HFF-Myc (cell line): ENCODE results near the gene MAN1A2.

Experiments
- DNase-seq: peaks from one replicate; pipeline ENCODE4 v3.0.0-alpha.2; 2011; ENCODE audit warnings: low read depth; ENCODE audit errors: extremely low read depth
- H3K4me3 ChIP-seq: replicated peaks from 2 replicates; pipeline ENCODE4 v1.5.1; 2011; ENCODE audit warnings: low read depth, mild to moderate bottlenecking, control low read depth, low read length
- TF ChIP-seq, protein P1 (sequence below): IDR thresholded peaks from 2 replicates; pipeline ENCODE4 v1.5.1; 2012; ENCODE audit warnings: mild to moderate bottlenecking, low read depth, low read length, control low read depth; ENCODE audit errors: missing control alignments

Gene MAN1A2

GRCh38 chr1:117567435-117567834 lies 200.2 kb downstream of the MAN1A2 start:
- TF ChIP-seq, protein P1, sequence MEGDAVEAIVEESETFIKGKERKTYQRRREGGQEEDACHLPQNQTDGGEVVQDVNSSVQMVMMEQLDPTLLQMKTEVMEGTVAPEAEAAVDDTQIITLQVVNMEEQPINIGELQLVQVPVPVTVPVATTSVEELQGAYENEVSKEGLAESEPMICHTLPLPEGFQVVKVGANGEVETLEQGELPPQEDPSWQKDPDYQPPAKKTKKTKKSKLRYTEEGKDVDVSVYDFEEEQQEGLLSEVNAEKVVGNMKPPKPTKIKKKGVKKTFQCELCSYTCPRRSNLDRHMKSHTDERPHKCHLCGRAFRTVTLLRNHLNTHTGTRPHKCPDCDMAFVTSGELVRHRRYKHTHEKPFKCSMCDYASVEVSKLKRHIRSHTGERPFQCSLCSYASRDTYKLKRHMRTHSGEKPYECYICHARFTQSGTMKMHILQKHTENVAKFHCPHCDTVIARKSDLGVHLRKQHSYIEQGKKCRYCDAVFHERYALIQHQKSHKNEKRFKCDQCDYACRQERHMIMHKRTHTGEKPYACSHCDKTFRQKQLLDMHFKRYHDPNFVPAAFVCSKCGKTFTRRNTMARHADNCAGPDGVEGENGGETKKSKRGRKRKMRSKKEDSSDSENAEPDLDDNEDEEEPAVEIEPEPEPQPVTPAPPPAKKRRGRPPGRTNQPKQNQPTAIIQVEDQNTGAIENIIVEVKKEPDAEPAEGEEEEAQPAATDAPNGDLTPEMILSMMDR, result no peak

DNA sequence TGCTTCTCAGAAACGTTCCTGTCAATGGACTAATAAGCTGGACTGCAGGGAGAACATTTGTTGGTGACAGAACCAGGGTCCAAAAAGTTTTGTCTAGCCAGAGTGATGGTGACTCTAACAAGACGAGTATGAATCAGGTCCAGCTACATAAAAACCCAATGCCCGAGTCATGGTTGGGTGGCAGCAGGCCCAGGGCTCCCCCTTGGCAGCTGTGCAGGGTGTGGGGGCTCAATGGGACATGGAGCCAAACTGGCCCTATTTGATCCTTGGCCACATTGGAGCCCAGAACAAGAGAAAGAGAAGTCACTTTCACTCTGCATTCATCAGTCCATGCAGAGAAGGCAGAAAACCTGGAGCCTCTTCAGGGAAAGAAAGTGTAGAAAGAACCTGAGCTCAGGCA lies 200.7 kb downstream of the MAN1A2 start:
- DNase-seq, result no peak
- TF ChIP-seq, protein P1, result no peak
- H3K4me3 ChIP-seq, result no peak overlapping the region

More at GRCh38 chr1:117567435-117567834, 200.2 kb downstream of the MAN1A2 start:
- no peak for DNase-seq
- H3K4me3 ChIP-seq, result no peak overlapping the region

- DNase-seq, result no peak
- H3K4me3 ChIP-seq, result no peak overlapping the region
- TF ChIP-seq, protein P1, result no peak
Observed at GRCh38 chr1:117568999-117569398, 201.8 kb downstream of the MAN1A2 start.

DNA sequence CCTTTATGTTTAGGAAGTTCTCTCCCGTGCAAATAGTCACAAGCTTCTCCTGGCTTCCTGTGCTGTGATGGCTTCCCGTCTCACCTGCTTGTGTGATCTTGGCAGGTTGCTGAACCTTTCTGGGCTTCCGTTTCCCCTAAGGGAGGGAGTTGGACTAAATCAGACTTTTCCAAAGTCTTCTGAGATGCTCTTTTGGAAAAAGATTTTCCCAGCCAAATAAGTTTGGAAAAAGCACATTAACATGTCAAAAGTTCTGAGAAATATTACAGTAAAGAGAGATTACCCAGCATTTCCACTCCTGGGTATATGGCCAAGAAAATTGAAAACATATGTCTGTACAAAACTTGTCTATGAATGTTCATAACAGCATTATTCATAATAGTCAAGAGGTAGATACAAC lies 202.6 kb downstream of the MAN1A2 start:
- no peak for DNase-seq
- H3K4me3 ChIP-seq, result no peak overlapping the region
- TF ChIP-seq, protein P1, result no peak

DNA sequence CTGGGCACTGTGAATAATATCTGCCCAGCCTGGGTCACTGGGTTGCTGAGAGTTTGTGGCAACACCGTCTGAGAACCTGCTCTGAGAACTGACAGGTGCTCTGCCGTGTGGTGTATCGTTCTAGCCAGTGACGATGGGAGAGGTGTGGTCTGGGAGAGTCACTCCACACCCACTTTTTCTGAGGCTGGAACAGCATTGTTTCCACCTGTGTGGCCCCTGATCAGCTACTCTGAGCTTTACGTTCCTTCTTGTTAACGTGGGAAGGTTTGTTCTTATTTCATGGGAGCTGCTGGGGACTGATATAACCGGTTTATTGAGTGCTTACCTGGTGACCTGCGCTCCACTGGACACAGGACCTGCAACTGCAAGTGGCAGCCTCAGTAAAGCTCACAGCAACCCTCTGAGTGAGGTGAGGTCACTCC lies 203.8 kb downstream of the MAN1A2 start:
- DNase-seq, result no peak
- TF ChIP-seq, protein P1, result no peak
- H3K4me3 ChIP-seq, result no peak overlapping the region

DNA sequence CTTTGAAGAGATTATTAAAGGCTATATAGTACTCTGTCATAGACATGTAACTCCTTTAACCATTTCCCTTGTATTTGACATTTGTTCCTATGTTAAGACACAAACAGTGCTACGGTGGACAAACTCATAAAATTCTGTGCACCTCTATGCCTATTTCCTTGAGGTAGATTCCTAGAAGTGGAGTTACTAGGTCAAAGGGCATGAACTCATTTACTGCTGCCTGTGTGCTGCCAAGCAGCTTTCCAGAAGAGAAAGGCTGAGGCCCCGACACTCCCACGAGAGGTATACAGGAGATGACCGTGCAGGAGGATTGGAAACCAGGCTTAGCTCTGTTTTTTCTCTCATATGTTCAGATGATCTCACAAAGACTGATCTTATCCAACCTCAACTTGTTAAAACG lies 204.2 kb downstream of the MAN1A2 start:
- TF ChIP-seq, protein P1, result no peak
- no peak overlapping the region for H3K4me3 ChIP-seq
- no peak for DNase-seq

DNA sequence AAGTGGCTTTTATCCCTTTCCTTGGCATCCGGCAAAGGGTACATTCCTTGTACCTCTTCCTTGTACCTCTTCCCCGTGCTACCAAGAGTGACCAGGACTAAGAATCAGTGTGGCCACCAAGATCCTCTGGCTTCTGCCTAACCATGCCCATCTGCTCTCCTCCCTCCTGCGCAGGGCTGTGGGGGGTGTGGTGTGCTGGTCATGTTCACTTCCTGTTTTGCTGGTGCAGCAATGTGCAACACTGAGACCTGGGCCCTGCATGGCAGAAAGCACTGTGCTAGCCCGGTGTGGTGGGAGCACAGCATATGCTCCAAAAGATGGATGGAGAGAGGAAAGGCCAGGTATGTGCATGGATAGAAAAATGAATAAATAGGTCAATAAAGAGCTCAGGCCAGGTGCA lies 205.3 kb downstream of the MAN1A2 start:
- TF ChIP-seq, protein P1, result no peak
- no peak for DNase-seq
- H3K4me3 ChIP-seq, result no peak overlapping the region
